Heart right ventricle (tissue), 16 donors: ENCODE data around the gene CIT. TPM values are rescaled to one million over a fixed set of nuclear protein-coding genes. Genes with fewer than 3 reads are reported as not detected.

ENCODE experiments used
- ATAC-seq, 8 donors: fragments of 200-7000 bp; cut with Tn5 transposase; one replicate each; pipeline ENCODE4 v1.9.1; 2020; ENCODE audit warnings: mild to moderate bottlenecking in 8 of 8, moderate library complexity in 8 of 8, moderate number of reproducible peaks in 1 of 8
- DNase-seq, 2 donors: peaks; one replicate each; pipeline ENCODE4 v3.0.0-alpha.2; 2020
- H3K27ac ChIP-seq, 10 donors: fragments of 200-600 bp; sonication (generic) in 2 of 10; one replicate each; pipeline versions ENCODE4 v1.5.0 to v1.8.0; 2020 to 2022; ENCODE audit warnings: mild to moderate bottlenecking in 3 of 10
- H3K27me3 ChIP-seq, 7 donors: fragments of 200-600 bp; one replicate each; pipeline ENCODE4 v1.8.0; 2021 to 2022; ENCODE audit warnings: mild to moderate bottlenecking in 2 of 7
- H3K36me3 ChIP-seq, 9 donors: fragments of 200-600 bp; sonication (generic) in 1 of 9; one replicate each; pipeline versions ENCODE4 v1.5.0 to v1.8.0; 2020 to 2022; ENCODE audit warnings: mild to moderate bottlenecking in 2 of 9
- H3K4me1 ChIP-seq, 9 donors: fragments of 200-600 bp; sonication (generic) in 1 of 9; one replicate each; pipeline versions ENCODE4 v1.5.0 to v1.8.0; 2020 to 2022; ENCODE audit warnings: mild to moderate bottlenecking in 4 of 9
- H3K4me3 ChIP-seq, 10 donors: fragments of 200-600 bp; sonication (generic) in 2 of 10; one replicate each; pipeline versions ENCODE4 v1.5.0 to v1.8.0; 2020 to 2022; ENCODE audit warnings: mild to moderate bottlenecking in 7 of 10, moderate library complexity in 2 of 10
- H3K9me3 ChIP-seq, 11 donors: fragments of 200-600 bp in 10 of 11; sonication (generic) in 2 of 11; one replicate each; pipeline versions ENCODE4 v1.5.0 to v1.8.0; 2013 to 2022; ENCODE audit warnings: mild to moderate bottlenecking in 2 of 11, control low read depth in 1 of 11, moderate library complexity in 1 of 11
- CTCF ChIP-seq, 9 donors: fragments of 200-600 bp; sonication (generic) in 2 of 9; IDR thresholded peaks; one replicate each; pipeline versions ENCODE4 v1.5.0 to v1.8.0; 2021 to 2022; ENCODE audit warnings: antibody characterized with exemption in 9 of 9, mild to moderate bottlenecking in 5 of 9, moderate library complexity in 1 of 9
- WGBS, 2 donors: extraction: QIAGEN DNeasy Blood & Tissue Kit; methylation state at CpG; one replicate each; pipeline ENCODE4 v1.1.7; 2013; ENCODE audit warnings: inconsistent platforms in 1 of 2; 5-methylcytosine and 5-hydroxymethylcytosine counted together
- intact Hi-C, 10 donors: fragments of 100-400 bp; cut with DNase I; formaldehyde crosslinking; loops; one replicate each; pipeline versions ENCODE4 v1.11.1 to v1.14.2; 2022
- polyA plus RNA-seq, 2 donors: library from polyadenylated mRNA; stranded (reverse); fragments of 200-250 nt; gene quantifications; one replicate each; pipeline ENCODE4 v1.2.3, GENCODE V29; 2013
- total RNA-seq, 10 donors: library from RNA; stranded (reverse); fragmentation: NEBNext Ultra II Directional in 3 of 10; extraction: Animal tissue kit (Norgen Biotek cat#: 25700) in 3 of 10; gene quantifications; one replicate each; pipeline versions ENCODE4 v1.2.1 to v1.2.4, GENCODE V29; 2021 to 2023
- donor health status: Arrhythmogenic right ventricular cardiomyopathy.
- donor health status: ischemic (EF 13 %, LVEDD 7.1; RV severe dilation, severe dysfunction).
- donor health status: healthy with polysubstance abuse.
- donor health status: DM: no; HTN: yes; CAD: no.
- donor health status: DM: no; HTN: no; CAD: no.
- donor health status: ischemic (EF 25% LVEDD 6.9; RV normal size, moderate dysfunction).
- donor health status: ischemic (EF 25% LVEDD 5.7; RV mildly dilated, moderate dysfunction).
- donor health status: healthy.
- donor health status: DM: yes; HTN: yes; CAD: no.
- donor health status: Ischemic cardiomyopathy.
- donor health status: ischemic (EF 35%, LVEDD 5.7; RV mildly dilated, moderate dysfunction).
- donor health status: nonischemic (EF 11% LVEDD 7.7; RV severe dilation, severe dysfunction).
- donor health status: DM: yes; HTN: yes; CAD: no.
- donor health status: PGD.
- donor health status: ischemic (EF 29% LVEDD 5.4; RV normal size, mild dysfunction).
- donor health status: nonischemic (EF 23%, LVEDD 6.1; RV moderate dilation, normal function).

CIT gene
- total and polyA plus RNA-seq, 12 donors: 0.20 to 7.0 (median 0.92) TPM

- Histone ChIP-seq H3K4me3 (no peak overlapping the region), H3K4me1 (no peaks in the 10 kb centered on the region), H3K36me3 (peaks cover 0 to 20% (median 0%) of the 10 kb centered on the region in 9 donors), H3K27me3 (no peaks in the 10 kb centered on the region), H3K9me3 (no peaks in the 10 kb centered on the region), H3K27ac (no peak overlapping the region)
- 97 to 99% methylated on average over 4 of the region's 4 CpGs for WGBS, 2 donors
- no peak for ATAC-seq
- no peak for DNase-seq
- TF ChIP-seq CTCF (IDR thresholded peaks at IDR 0.05): no peak
- intact Hi-C loops: no loop called here
Measured at GRCh38 chr12:119797090-119797489, 80.0 kb downstream of the CIT start.

- no peak for DNase-seq
- peaks cover 0 to 20% (median 0%) of the 10 kb centered on the region in 9 donors for H3K36me3 ChIP-seq
- no peak for TF ChIP-seq CTCF (IDR thresholded peaks at IDR 0.05)
- no peaks in the 10 kb centered on the region for H3K9me3 ChIP-seq
- no peaks in the 10 kb centered on the region for H3K4me1 ChIP-seq
- intact Hi-C loops: no loop called here
- H3K4me3 ChIP-seq: no peak overlapping the region
- H3K27ac ChIP-seq: no peak overlapping the region
- no peaks in the 10 kb centered on the region for H3K27me3 ChIP-seq
- no peak for ATAC-seq
- WGBS, 2 donors: 98 to 99% methylated on average over 4 of the region's 4 CpGs
Measured at GRCh38 chr12:119796292-119796691, 80.8 kb downstream of the CIT start.

GRCh38 chr12:119791453-119791852 is 85.7 kb downstream of the CIT start:
- H3K9me3 ChIP-seq: no peaks in the 10 kb centered on the region
- TF ChIP-seq CTCF (IDR thresholded peaks at IDR 0.05): no peak
- ATAC-seq: no peak
- DNase-seq: no peak
- no peaks in the 10 kb centered on the region for H3K4me1 ChIP-seq
- 81 to 87% methylated on average over 9 of the region's 9 CpGs for WGBS, 2 donors
- no peak overlapping the region for H3K4me3 ChIP-seq
- intact Hi-C loops: no loop called here
- H3K36me3 ChIP-seq: peaks cover 0 to 8% (median 0%) of the 10 kb centered on the region in 9 donors
- H3K27ac ChIP-seq: no peak overlapping the region
- H3K27me3 ChIP-seq: no peaks in the 10 kb centered on the region

- peaks cover 0 to 21% (median 0%) of the 10 kb centered on the region in 9 donors for H3K36me3 ChIP-seq
- no peak overlapping the region for H3K27ac ChIP-seq
- ATAC-seq: no peak
- intact Hi-C loops: loop anchor here in 1 of 10 donors (10.0 kb wide), 1 partner anchor 124 kb away; the partner anchor contains the start of gene PRKAB1
- DNase-seq: no peak
- no peak overlapping the region for H3K4me3 ChIP-seq
- 96 to 100% methylated on average over 1 of the region's 1 CpG for WGBS, 2 donors
- no peak for TF ChIP-seq CTCF (IDR thresholded peaks at IDR 0.05)
- no peaks in the 10 kb centered on the region for H3K27me3 ChIP-seq
- peaks cover 0 to 12% (median 0%) of the 10 kb centered on the region in 11 donors for H3K9me3 ChIP-seq
- no peaks in the 10 kb centered on the region for H3K4me1 ChIP-seq
Measured at GRCh38 chr12:119788786-119789185, 88.3 kb downstream of the CIT start.
